NCI-H2227 (cell line): ENCODE results near the gene NUTM1.
"Not testable (repeated sequence)": the region's sequence is repeated elsewhere in the genome, so short reads cannot be mapped to it uniquely, and the experiment has no call there.

Source experiments
- DNase-seq: peaks from one replicate; lab custom pipeline; 2025; ENCODE audit not compliant: unreplicated experiment; lab: John Stamatoyannopoulos, UW

Gene NUTM1

GRCh38 chr15:34336231-34336990 lies 6.7 kb upstream of the NUTM1 start:
- no peak for DNase-seq

GRCh38 chr15:34336991-34337556 lies 6.0 kb upstream of the NUTM1 start:
- no peak for DNase-seq

- peak; percentile 94 for DNase-seq
Observed at GRCh38 chr15:34337557-34338306, 5.4 kb upstream of the NUTM1 start, which contains the start of gene SLC12A6. Gene SLC12A6, minus strand, starts transcription at chr15:34337781. Its CDS starts 1,101 bp downstream, at chr15:34336680.

- DNase-seq: peak; percentile 11
Observed at GRCh38 chr15:34338347-34338746, 4.8 kb upstream of the NUTM1 start.

GRCh38 chr15:34339946-34340345 lies 3.2 kb upstream of the NUTM1 start:
- no peak for DNase-seq

GRCh38 chr15:34341381-34342212 lies 1.5 kb upstream of the NUTM1 start:
- no peak for DNase-seq

- DNase-seq: not testable (repeated sequence)
Observed at GRCh38 chr15:34342213-34342736, 840 bp upstream of the NUTM1 start.

- DNase-seq: no peak
Observed at GRCh38 chr15:34347951-34348638, 5.0 kb downstream of the NUTM1 start.

GRCh38 chr15:34348735-34349300 lies 5.7 kb downstream of the NUTM1 start:
- DNase-seq: no peak

- DNase-seq: no peak
Observed at GRCh38 chr15:34349769-34350168, 6.7 kb downstream of the NUTM1 start.

- DNase-seq: not testable (repeated sequence)
Observed at GRCh38 chr15:34352996-34353395, 9.9 kb downstream of the NUTM1 start.

- no peak for DNase-seq
Observed at GRCh38 chr15:34353627-34354026, 10.5 kb downstream of the NUTM1 start.

GRCh38 chr15:34354286-34354685 lies 11.2 kb downstream of the NUTM1 start:
- DNase-seq: no peak

- DNase-seq: no peak
Observed at GRCh38 chr15:34355241-34355640, 12.1 kb downstream of the NUTM1 start.

GRCh38 chr15:34357653-34358052 lies 14.5 kb downstream of the NUTM1 start:
- DNase-seq: no peak

GRCh38 chr15:34358367-34358766 lies 15.3 kb downstream of the NUTM1 start:
- DNase-seq: no peak

GRCh38 chr15:34358948-34359347 lies 15.8 kb downstream of the NUTM1 start:
- no peak for DNase-seq

GRCh38 chr15:34359416-34359815 lies 16.3 kb downstream of the NUTM1 start:
- no peak for DNase-seq

GRCh38 chr15:34360298-34360697 lies 17.2 kb downstream of the NUTM1 start:
- DNase-seq: no peak

- DNase-seq: no peak
Observed at GRCh38 chr15:34361278-34361677, 18.2 kb downstream of the NUTM1 start.
